H9 (cell line): ENCODE results near the gene ASCC1. TPM values are rescaled to one million over a fixed set of nuclear protein-coding genes. Genes with fewer than 3 reads are reported as not detected.

Source experiments
- DNase-seq: peaks from one replicate; pipeline ENCODE4 v3.0.0-alpha.2; 2017
- H2AFZ ChIP-seq: one replicate; pipeline ENCODE4 v1.6.1; 2013; ENCODE audit warnings: mild to moderate bottlenecking, low read length, control low read depth, moderate library complexity
- H2AK5ac ChIP-seq: 2 replicates; pipeline ENCODE4 v1.6.1; 2013; ENCODE audit warnings: low read length, control low read depth, mixed read lengths; ENCODE audit not compliant: insufficient read length
- H2BK120ac ChIP-seq: one replicate; pipeline ENCODE4 v1.6.1; 2013; ENCODE audit warnings: low read depth, mild to moderate bottlenecking, low read length, control low read depth, inconsistent platforms; ENCODE audit not compliant: poor library complexity, severe bottlenecking
- H2BK12ac ChIP-seq: 2 replicates; pipeline ENCODE4 v1.6.1; 2013; ENCODE audit warnings: low read length, control low read depth, mixed read lengths, low read depth; ENCODE audit not compliant: insufficient read length
- H2BK15ac ChIP-seq: 2 replicates; pipeline ENCODE4 v1.6.1; 2013; ENCODE audit warnings: low read depth, low read length, control low read depth
- H2BK20ac ChIP-seq: one replicate; pipeline ENCODE4 v1.6.1; 2013; ENCODE audit warnings: low read depth, mild to moderate bottlenecking, low read length, control low read depth, inconsistent platforms; ENCODE audit not compliant: poor library complexity, severe bottlenecking
- H2BK5ac ChIP-seq: 2 replicates; pipeline ENCODE4 v1.6.1; 2013; ENCODE audit warnings: low read length, control low read depth, mixed read lengths; ENCODE audit not compliant: insufficient read length
- H3K14ac ChIP-seq: 2 replicates; pipeline ENCODE4 v1.6.1; 2013; ENCODE audit warnings: low read length, control low read depth; ENCODE audit not compliant: insufficient read depth
- H3K18ac ChIP-seq: 2 replicates; pipeline ENCODE4 v1.6.1; 2013; ENCODE audit warnings: low read depth, mild to moderate bottlenecking, mixed read lengths, low read length, control low read depth; ENCODE audit not compliant: insufficient read length
- H3K23ac ChIP-seq: 2 replicates; pipeline ENCODE4 v1.6.1; 2013; ENCODE audit warnings: low read length, control low read depth, mixed read lengths, low read depth; ENCODE audit not compliant: insufficient read length
- H3K23me2 ChIP-seq: 2 replicates; pipeline ENCODE4 v1.6.1; 2013; ENCODE audit warnings: low read depth, mild to moderate bottlenecking, mixed read lengths, low read length, control low read depth; ENCODE audit not compliant: insufficient read length, poor library complexity, severe bottlenecking
- H3K27ac ChIP-seq: 2 replicates; pipeline ENCODE4 v1.5.1; 2013; ENCODE audit warnings: low read length, control low read depth, mixed read lengths, low read depth; ENCODE audit not compliant: insufficient read length
- H3K27me3 ChIP-seq: 2 replicates; pipeline ENCODE4 v1.6.1; 2013; ENCODE audit warnings: low read length, control low read depth, inconsistent platforms; ENCODE audit not compliant: insufficient read depth
- H3K4ac ChIP-seq: 2 replicates; pipeline ENCODE4 v1.6.1; 2013; ENCODE audit warnings: low read depth, mild to moderate bottlenecking, control low read depth, inconsistent platforms, low read length, moderate library complexity
- H3K4me1 ChIP-seq: 2 replicates; pipeline ENCODE4 v1.6.1; 2013; ENCODE audit warnings: low read length, control low read depth, inconsistent platforms; ENCODE audit not compliant: insufficient read depth
- H3K4me2 ChIP-seq: 2 replicates; pipeline ENCODE4 v1.6.1; 2013; ENCODE audit warnings: low read length, control low read depth, mixed read lengths; ENCODE audit not compliant: insufficient read length, insufficient read depth
- H3K56ac ChIP-seq: 2 replicates; pipeline ENCODE4 v1.6.1; 2013; ENCODE audit warnings: low read depth, mild to moderate bottlenecking, mixed read lengths, low read length, control low read depth; ENCODE audit not compliant: insufficient read length
- H3K79me1 ChIP-seq: 2 replicates; pipeline ENCODE4 v1.6.1; 2013; ENCODE audit warnings: low read depth, mild to moderate bottlenecking, moderate library complexity, low read length, control low read depth, inconsistent platforms; ENCODE audit not compliant: insufficient read depth, poor library complexity, severe bottlenecking
- H3K79me2 ChIP-seq: 2 replicates; pipeline ENCODE4 v1.6.1; 2013; ENCODE audit warnings: low read length, control low read depth, inconsistent platforms; ENCODE audit not compliant: insufficient read depth
- H3K9ac ChIP-seq: 2 replicates; pipeline ENCODE4 v1.6.1; 2013; ENCODE audit warnings: low read length, control low read depth, mixed read lengths; ENCODE audit not compliant: insufficient read length; ENCODE audit errors: extremely low read depth
- H3K9me3 ChIP-seq: one replicate; pipeline ENCODE4 v1.6.1; 2013; ENCODE audit warnings: low read depth, low read length, inconsistent platforms; ENCODE audit not compliant: control insufficient read depth
- H3T11ph ChIP-seq: one replicate; pipeline ENCODE4 v1.6.1; 2013; ENCODE audit warnings: mild to moderate bottlenecking, low read length, control low read depth, inconsistent platforms
- H4K20me1 ChIP-seq: one replicate; pipeline ENCODE4 v1.6.1; 2013; ENCODE audit not compliant: control insufficient read depth, insufficient read length, insufficient read depth
- H4K5ac ChIP-seq: 2 replicates; pipeline ENCODE4 v1.6.1; 2013; ENCODE audit warnings: low read depth, mild to moderate bottlenecking, mixed read lengths, low read length, control low read depth; ENCODE audit not compliant: insufficient read length
- H4K8ac ChIP-seq: replicated peaks from 2 replicates; pipeline ENCODE4 v1.6.1; 2013; ENCODE audit warnings: low read length, control low read depth, mixed read lengths, low read depth; ENCODE audit not compliant: insufficient read length
- H4K91ac ChIP-seq: 2 replicates; pipeline ENCODE4 v1.6.1; 2013; ENCODE audit warnings: low read depth, mild to moderate bottlenecking, moderate library complexity, mixed read lengths, low read length, control low read depth; ENCODE audit not compliant: insufficient read length
- H3K27ac Mint-ChIP-seq, 3 experiments: 2 replicates in 2 of 3; 3 replicates in 1 of 3; pipeline ENCODE4 v1.8.0; 2020 to 2021; ENCODE audit warnings: mixed read lengths in 3 of 3, mild to moderate bottlenecking in 1 of 3, moderate library complexity in 1 of 3
- H3K27me3 Mint-ChIP-seq: 2 replicates; pipeline ENCODE4 v1.8.0; 2021; ENCODE audit warnings: low read depth, mild to moderate bottlenecking, moderate library complexity, mixed read lengths
- H3K36me3 Mint-ChIP-seq, 3 experiments: 2 replicates in 2 of 3; 3 replicates in 1 of 3; pipeline ENCODE4 v1.8.0; 2020 to 2021; ENCODE audit warnings: low read depth in 3 of 3, mixed read lengths in 3 of 3; ENCODE audit not compliant: insufficient read depth in 1 of 3
- H3K4me1 Mint-ChIP-seq, 2 experiments: 2 replicates each; pipeline ENCODE4 v1.8.0; 2020; ENCODE audit warnings: mixed read lengths in 2 of 2
- H3K4me3 Mint-ChIP-seq, 2 experiments: 2 replicates in 1 of 2; 3 replicates in 1 of 2; pipeline ENCODE4 v1.8.0; 2020 to 2021; ENCODE audit warnings: mild to moderate bottlenecking in 2 of 2, mixed read lengths in 2 of 2, moderate library complexity in 1 of 2
- H3K9me3 Mint-ChIP-seq, 2 experiments: 2 replicates in 1 of 2; 3 replicates in 1 of 2; pipeline ENCODE4 v1.8.0; 2020; ENCODE audit warnings: mild to moderate bottlenecking in 2 of 2, mixed read lengths in 2 of 2, moderate library complexity in 1 of 2
- CTCF ChIP-seq: fragments of 200-600 bp; sonication (generic); conservative IDR thresholded peaks from 3 replicates; pipeline ENCODE4 v1.8.0; 2021; ENCODE audit warnings: antibody characterized with exemption, mild to moderate bottlenecking
- WGBS: extraction: QIAGEN DNeasy Blood & Tissue Kit; methylation state at CpG from one replicate; pipeline ENCODE4 v1.1.7; 2013; ENCODE audit warnings: missing lambda C conversion rate, low lambda C conversion rate, mixed read lengths; ENCODE audit not compliant: insufficient read length; ENCODE audit errors: extremely low coverage; 5-methylcytosine and 5-hydroxymethylcytosine counted together
- total RNA-seq: library from RNA; stranded (reverse); gene quantifications from 2 replicates; pipeline ENCODE4 v1.2.1, GENCODE V29; 2021

ASCC1 gene
- total RNA-seq, 1 experiment from 2014 or later: 41.2 TPM

GRCh38 chr10:72048450-72049124 is 167.5 kb downstream of the ASCC1 start:
- peak; percentile 91 for DNase-seq
- H3K27ac ChIP-seq: no peak overlapping the region
- Mint-ChIP-seq H3K9me3 (peaks cover 0 to 4% of the 10 kb centered on the region in 2 experiments; a peak in 1 of 5 replicates), H3K4me1 (peaks cover 13 to 15% of the 10 kb centered on the region in 2 experiments), H3K36me3 (no peaks in the 10 kb centered on the region), H3K27ac (no peak overlapping the region), H3K27me3 (peaks cover 3% of the 10 kb centered on the region; the same call in 1 of the 2 replicates), H3K4me3 (no peak overlapping the region)
- 0 out of 2 replicates have a peak, but pooled peaks cover 2% of the 10 kb centered on the region for H3K4me1 ChIP-seq
- no peak overlapping the region for H3K56ac ChIP-seq
- H3K79me1 ChIP-seq: no peaks in the 10 kb centered on the region
- H2BK20ac ChIP-seq: no peak overlapping the region
- peak; percentile 100 for TF ChIP-seq CTCF
- no peak overlapping the region for H3K18ac ChIP-seq
- H3K27me3 ChIP-seq: no peaks in the 10 kb centered on the region
- H3T11ph ChIP-seq: no peak overlapping the region
- no peak overlapping the region for H3K4me2 ChIP-seq
- no peak overlapping the region for H4K8ac ChIP-seq
- H4K20me1 ChIP-seq: no peaks in the 10 kb centered on the region
- H3K4ac ChIP-seq: no peak overlapping the region
- no peak overlapping the region for H2BK120ac ChIP-seq
- no peak overlapping the region for H3K9ac ChIP-seq
- no CpG with 5 or more reads among the region's 12 CpGs for WGBS
- no peaks in the 10 kb centered on the region for H3K9me3 ChIP-seq
- H4K91ac ChIP-seq: no peak overlapping the region
- H3K79me2 ChIP-seq: no peaks in the 10 kb centered on the region
- no peak overlapping the region for H3K14ac ChIP-seq
- no peak overlapping the region for H2BK15ac ChIP-seq
- H2AK5ac ChIP-seq: no peak overlapping the region
- no peak overlapping the region for H2BK12ac ChIP-seq
- H3K23ac ChIP-seq: no peak overlapping the region
- H2BK5ac ChIP-seq: no peak overlapping the region
- H4K5ac ChIP-seq: no peak overlapping the region
- no peaks in the 10 kb centered on the region for H3K23me2 ChIP-seq
- no peak overlapping the region for H2AFZ ChIP-seq

Other genes with a start within 250 kb of the ASCC1 start
- 0.86 and 1.8 TPM in 2 replicates for gene SPOCK2, start 127.7 kb downstream of the ASCC1 start, total RNA-seq
- 66.6 and 73.8 TPM in 2 replicates for gene ANAPC16, start 264 bp downstream of the ASCC1 start, total RNA-seq
- 82.9 and 84.0 TPM in 2 replicates for gene DDIT4, start 57.6 kb upstream of the ASCC1 start, total RNA-seq
- 25.9 and 27.6 TPM in 2 replicates for gene DNAJB12, start 138.6 kb upstream of the ASCC1 start, total RNA-seq